Tibial artery (tissue), 4 donors: ENCODE results near the gene RBMS2.

Source experiments
- DNase-seq, 2 donors: peaks; one replicate each; pipeline ENCODE4 v3.0.0-alpha.2; 2019
- H3K27ac ChIP-seq, 2 donors: fragments of 200-600 bp; sonication (generic) in 1 of 2; 1 replicate in 1 of 2; 2 replicates in 1 of 2; pipeline ENCODE4 v1.5.1; 2018 to 2019; ENCODE audit warnings: mild to moderate bottlenecking in 1 of 2
- H3K27me3 ChIP-seq, 2 donors: fragments of 200-600 bp; sonication (generic) in 1 of 2; one replicate each; pipeline versions ENCODE4 v1.5.1 to v1.6.0; 2016 to 2019
- H3K36me3 ChIP-seq, 3 donors: fragments of 200-600 bp; sonication (generic) in 2 of 3; one replicate each; pipeline ENCODE4 v1.5.1; 2016 to 2019; ENCODE audit warnings: mild to moderate bottlenecking in 2 of 3
- H3K4me1 ChIP-seq, 4 donors: fragments of 200-600 bp; sonication (generic) in 2 of 4; 1 replicate in 3 of 4; 2 replicates in 1 of 4; pipeline ENCODE4 v1.5.1; 2016 to 2019
- H3K4me3 ChIP-seq, 2 donors: fragments of 200-600 bp; sonication (generic) in 1 of 2; 1 replicate in 1 of 2; 2 replicates in 1 of 2; pipeline ENCODE4 v1.5.1; 2018 to 2019; ENCODE audit warnings: mild to moderate bottlenecking in 2 of 2
- H3K9me3 ChIP-seq, 3 donors: fragments of 200-600 bp; sonication (generic) in 1 of 3; one replicate each; pipeline ENCODE4 v1.5.1; 2016 to 2019
- CTCF ChIP-seq, 2 experiments: fragments of 200-600 bp in 1 of 2; fragments of 450-650 bp in 1 of 2; IDR thresholded peaks; one replicate each; pipeline ENCODE4 v1.5.1; 2017 to 2019; ENCODE audit warnings: antibody characterized with exemption in 2 of 2, mild to moderate bottlenecking in 1 of 2, moderate library complexity in 1 of 2
- intact Hi-C: fragments of 100-400 bp; cut with DNase I; formaldehyde crosslinking; loops from one replicate; pipeline ENCODE4 v1.15.0; 2023; ENCODE audit warnings: low total_unique reads

Gene RBMS2

GRCh38 chr12:56628671-56629458 lies 107.2 kb downstream of the RBMS2 start:
- Histone ChIP-seq H3K27me3 (no peaks in the 10 kb centered on the region), H3K27ac (peak overlapping the region; percentile 88 to 90), H3K36me3 (peaks cover 0 to 14% (median 4%) of the 10 kb centered on the region in 3 donors), H3K4me3 (peak overlapping the region; percentile 79 to 87), H3K9me3 (no peaks in the 10 kb centered on the region), H3K4me1 (peaks cover 0 to 80% (median 68%) of the 10 kb centered on the region in 4 donors)
- DNase-seq = peak; percentile 78 to 80
- intact Hi-C loops = no loop called here
- no peak for TF ChIP-seq CTCF (IDR thresholded peaks at IDR 0.05)

- intact Hi-C loops = loop anchor here (5.0 kb wide), 1 partner anchor 37 kb away; no protein-coding TSS in a partner anchor
- TF ChIP-seq CTCF (IDR thresholded peaks at IDR 0.05) = no peak
- no peaks in the 10 kb centered on the region for H3K9me3 ChIP-seq
- no peak for DNase-seq
- H3K27me3 ChIP-seq = no peaks in the 10 kb centered on the region
- peaks cover 0 to 76% (median 67%) of the 10 kb centered on the region in 4 donors for H3K4me1 ChIP-seq
- H3K4me3 ChIP-seq = peak overlapping the region; percentile 79 to 87
- peak overlapping the region; percentile 88 to 90 for H3K27ac ChIP-seq
- H3K36me3 ChIP-seq = peaks cover 0 to 14% (median 0%) of the 10 kb centered on the region in 3 donors
These were observed 108.0 kb downstream of the RBMS2 start for GRCh38 chr12:56629459-56630179.

- H3K4me3 ChIP-seq = peak within 1 kb of the TSS; percentile 79 to 87
- no peak for TF ChIP-seq CTCF (IDR thresholded peaks at IDR 0.05)
- H3K27ac ChIP-seq = peak within 1 kb of the TSS; percentile 88 to 90
- H3K36me3 ChIP-seq = peaks cover 0 to 14% (median 0%) of the 10 kb centered on the region in 3 donors
- H3K4me1 ChIP-seq = peaks cover 0 to 70% (median 65%) of the 10 kb centered on the region in 4 donors
- peak; percentile 87 to 92 for DNase-seq
- no peaks in the 10 kb centered on the region for H3K9me3 ChIP-seq
- intact Hi-C loops = loop anchor here (5.0 kb wide), 1 partner anchor 38 kb away; no protein-coding TSS in a partner anchor
- H3K27me3 ChIP-seq = no peaks in the 10 kb centered on the region
These were observed 108.6 kb downstream of the RBMS2 start, which contains the start of gene BAZ2A for GRCh38 chr12:56630180-56630632. Gene BAZ2A (minus strand): TSS chr12:56630326. CDS start chr12:56617530, 12,796 bp downstream.

GRCh38 chr12:56631790-56632700 lies 110.4 kb downstream of the RBMS2 start:
- Histone ChIP-seq H3K9me3 (no peaks in the 10 kb centered on the region), H3K4me3 (peak overlapping the region; percentile 14 to 63), H3K4me1 (peaks cover 0 to 66% (median 53%) of the 10 kb centered on the region in 4 donors), H3K27ac (peak overlapping the region; percentile 88 to 92), H3K36me3 (peaks cover 0 to 4% (median 0%) of the 10 kb centered on the region in 3 donors), H3K27me3 (no peaks in the 10 kb centered on the region)
- DNase-seq = peak; percentile 73 to 87
- no peak for TF ChIP-seq CTCF (IDR thresholded peaks at IDR 0.05)
- intact Hi-C loops = loop anchor here (5.0 kb wide), 1 partner anchor 40 kb away; no protein-coding TSS in a partner anchor
